ENCODE data around the gene RPS6KA5.

DNA sequence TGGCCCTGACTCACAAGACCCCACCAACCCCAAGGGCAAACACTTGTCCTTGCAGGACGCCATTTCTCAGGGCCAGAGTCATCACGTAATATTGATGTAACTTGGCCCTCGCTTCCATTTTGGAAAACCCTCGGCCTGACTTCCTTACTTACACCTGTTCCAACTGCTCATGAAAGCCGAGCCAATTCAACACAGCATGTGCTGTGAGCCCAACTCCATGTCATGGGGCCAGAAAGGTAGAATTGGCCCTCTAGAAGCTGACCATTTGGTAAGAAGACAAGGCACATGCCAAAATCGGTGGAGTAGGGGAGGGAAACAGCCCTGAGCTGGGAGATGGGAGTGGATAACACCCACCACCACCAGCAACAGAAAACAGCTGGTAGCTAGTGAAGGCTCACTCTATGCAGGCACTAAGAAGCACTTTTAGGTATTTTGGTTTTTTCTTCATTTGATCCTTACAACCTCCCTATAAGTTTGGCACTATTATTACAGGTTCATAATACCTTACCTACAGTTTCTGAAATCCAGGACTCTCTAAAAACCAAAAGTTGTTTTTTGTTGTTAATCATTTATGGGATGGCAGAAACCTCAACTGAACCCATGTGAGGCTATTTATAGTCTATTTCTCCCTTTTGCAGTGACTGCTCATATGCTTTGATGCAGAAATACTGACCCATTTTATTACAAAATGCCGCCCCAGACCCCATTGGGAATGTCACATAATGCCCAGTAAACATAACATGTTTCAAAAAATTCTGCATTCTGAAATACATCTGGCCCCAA is 250.7 kb downstream of the RPS6KA5 start:
- TF ChIP-seq HOMEZ (CRISPR knock-in tag; IDR thresholded peaks at IDR 0.05) (no peak), ZBTB17 (CRISPR knock-in tag; IDR thresholded peaks at IDR 0.05) (no peak), RBM25 (IDR thresholded peaks at IDR 0.05; ENCODE audit: low read depth, low read length, severe bottlenecking) (no peak), TAF1 (IDR thresholded peaks at IDR 0.05; ENCODE audit: control insufficient read depth, extremely low read depth, insufficient read depth, low read length, severe bottlenecking) (no peak), GABPA (tag; conservative IDR thresholded peaks at IDR 0.05; ENCODE audit: low read depth) (no peak), LARP7 (IDR thresholded peaks at IDR 0.05) (no peak), FOSL1 (tag; conservative IDR thresholded peaks at IDR 0.05) (no peak), RBBP5 (IDR thresholded peaks at IDR 0.05; ENCODE audit: borderline replicate concordance, insufficient read depth, low read length, poor library complexity, severe bottlenecking) (no peak)
- TF ChIP-seq, protein P1, sequence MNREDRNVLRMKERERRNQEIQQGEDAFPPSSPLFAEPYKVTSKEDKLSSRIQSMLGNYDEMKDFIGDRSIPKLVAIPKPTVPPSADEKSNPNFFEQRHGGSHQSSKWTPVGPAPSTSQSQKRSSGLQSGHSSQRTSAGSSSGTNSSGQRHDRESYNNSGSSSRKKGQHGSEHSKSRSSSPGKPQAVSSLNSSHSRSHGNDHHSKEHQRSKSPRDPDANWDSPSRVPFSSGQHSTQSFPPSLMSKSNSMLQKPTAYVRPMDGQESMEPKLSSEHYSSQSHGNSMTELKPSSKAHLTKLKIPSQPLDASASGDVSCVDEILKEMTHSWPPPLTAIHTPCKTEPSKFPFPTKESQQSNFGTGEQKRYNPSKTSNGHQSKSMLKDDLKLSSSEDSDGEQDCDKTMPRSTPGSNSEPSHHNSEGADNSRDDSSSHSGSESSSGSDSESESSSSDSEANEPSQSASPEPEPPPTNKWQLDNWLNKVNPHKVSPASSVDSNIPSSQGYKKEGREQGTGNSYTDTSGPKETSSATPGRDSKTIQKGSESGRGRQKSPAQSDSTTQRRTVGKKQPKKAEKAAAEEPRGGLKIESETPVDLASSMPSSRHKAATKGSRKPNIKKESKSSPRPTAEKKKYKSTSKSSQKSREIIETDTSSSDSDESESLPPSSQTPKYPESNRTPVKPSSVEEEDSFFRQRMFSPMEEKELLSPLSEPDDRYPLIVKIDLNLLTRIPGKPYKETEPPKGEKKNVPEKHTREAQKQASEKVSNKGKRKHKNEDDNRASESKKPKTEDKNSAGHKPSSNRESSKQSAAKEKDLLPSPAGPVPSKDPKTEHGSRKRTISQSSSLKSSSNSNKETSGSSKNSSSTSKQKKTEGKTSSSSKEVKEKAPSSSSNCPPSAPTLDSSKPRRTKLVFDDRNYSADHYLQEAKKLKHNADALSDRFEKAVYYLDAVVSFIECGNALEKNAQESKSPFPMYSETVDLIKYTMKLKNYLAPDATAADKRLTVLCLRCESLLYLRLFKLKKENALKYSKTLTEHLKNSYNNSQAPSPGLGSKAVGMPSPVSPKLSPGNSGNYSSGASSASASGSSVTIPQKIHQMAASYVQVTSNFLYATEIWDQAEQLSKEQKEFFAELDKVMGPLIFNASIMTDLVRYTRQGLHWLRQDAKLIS (CRISPR knock-in tag; IDR thresholded peaks at IDR 0.05), result no peak
